GM23338 (cell line): ENCODE data around the gene ITGAL. TPM values are rescaled to one million over a fixed set of nuclear protein-coding genes. Genes with fewer than 3 reads are reported as not detected.

Source experiments
- ATAC-seq: fragments of 200-7000 bp; cut with Tn5 transposase; 3 replicates; pipeline ENCODE4 v1.9.1; 2020
- DNase-seq: peaks from one replicate; pipeline ENCODE4 v3.0.0-alpha.2; 2015; ENCODE audit warnings: low spot score
- H2AFZ ChIP-seq: fragments of 200-600 bp; sonication (generic); 2 replicates; pipeline ENCODE4 v1.8.0; 2016; ENCODE audit warnings: antibody characterized with exemption, mild to moderate bottlenecking, moderate library complexity
- H3F3A ChIP-seq: fragments of 200-600 bp; sonication (generic); replicated peaks from 2 replicates; pipeline ENCODE4 v1.8.0; 2017; ENCODE audit warnings: antibody characterized with exemption, mixed run types, low read depth
- H3K27ac ChIP-seq: fragments of 200-600 bp; sonication (generic); 2 replicates; pipeline ENCODE4 v1.6.1; 2016; ENCODE audit warnings: low read depth
- H3K27me3 ChIP-seq: fragments of 200-600 bp; sonication (generic); 2 replicates; pipeline ENCODE4 v1.8.0; 2016; ENCODE audit warnings: mild to moderate bottlenecking, mixed run types, moderate library complexity; ENCODE audit not compliant: insufficient read depth
- H3K36me3 ChIP-seq: fragments of 200-600 bp; sonication (generic); 2 replicates; pipeline ENCODE4 v1.8.0; 2016; ENCODE audit warnings: mild to moderate bottlenecking; ENCODE audit not compliant: insufficient read depth
- H3K4me1 ChIP-seq: fragments of 200-600 bp; sonication (generic); 2 replicates; pipeline ENCODE4 v1.8.0; 2016; ENCODE audit warnings: mild to moderate bottlenecking, moderate library complexity; ENCODE audit not compliant: insufficient read depth
- H3K4me2 ChIP-seq: fragments of 200-600 bp; sonication (generic); 2 replicates; pipeline ENCODE4 v1.7.1; 2017; ENCODE audit warnings: mixed run types
- H3K4me3 ChIP-seq: fragments of 200-600 bp; sonication (generic); 2 replicates; pipeline ENCODE4 v1.6.1; 2016; ENCODE audit warnings: mixed run types
- H3K79me2 ChIP-seq: fragments of 200-600 bp; sonication (generic); replicated peaks from 2 replicates; pipeline ENCODE4 v1.8.0; 2017; ENCODE audit warnings: mild to moderate bottlenecking; ENCODE audit not compliant: insufficient read depth
- H3K9me2 ChIP-seq: fragments of 200-600 bp; sonication (generic); 2 replicates; pipeline ENCODE4 v1.8.0; 2017; ENCODE audit not compliant: insufficient read depth
- H4K20me1 ChIP-seq: fragments of 200-600 bp; sonication (generic); replicated peaks from 2 replicates; pipeline ENCODE4 v1.8.0; 2017; ENCODE audit warnings: mild to moderate bottlenecking; ENCODE audit not compliant: insufficient read depth
- H3K27ac Mint-ChIP-seq: 2 replicates; pipeline ENCODE4 v1.8.0; 2020; ENCODE audit warnings: inconsistent platforms, mild to moderate bottlenecking, moderate library complexity, mixed read lengths
- H3K27me3 Mint-ChIP-seq: 3 replicates; pipeline ENCODE4 v1.8.0; 2022; ENCODE audit warnings: low read depth, mild to moderate bottlenecking, moderate library complexity, mixed read lengths, inconsistent platforms; ENCODE audit not compliant: insufficient read depth, poor library complexity
- H3K36me3 Mint-ChIP-seq: 3 replicates; pipeline ENCODE4 v1.8.0; 2021; ENCODE audit warnings: low read depth, mild to moderate bottlenecking, inconsistent platforms, moderate library complexity, mixed read lengths
- H3K4me1 Mint-ChIP-seq: 3 replicates; pipeline ENCODE4 v1.8.0; 2020; ENCODE audit warnings: mild to moderate bottlenecking, inconsistent platforms, mixed read lengths
- H3K4me3 Mint-ChIP-seq: 3 replicates; pipeline ENCODE4 v1.8.0; 2021; ENCODE audit warnings: moderate library complexity, mild to moderate bottlenecking, inconsistent platforms, mixed read lengths
- H3K9me3 Mint-ChIP-seq: 3 replicates; pipeline ENCODE4 v1.8.0; 2020; ENCODE audit warnings: moderate library complexity, mild to moderate bottlenecking, inconsistent platforms, mixed read lengths
- CREB1 ChIP-seq: fragments of 250-450 bp; sonication (Bioruptor Pico); IDR thresholded peaks from 2 replicates; pipeline ENCODE4 v1.5.0; 2020; ENCODE audit warnings: low read depth, mild to moderate bottlenecking, moderate library complexity
- CTCF ChIP-seq, 2 experiments: fragments of 200-600 bp in 1 of 2; sonication (generic) in 1 of 2; conservative IDR thresholded peaks; 2 replicates each; pipeline versions ENCODE4 v1.5.1 to v1.6.1; 2016 to 2017; ENCODE audit warnings: antibody characterized with exemption in 2 of 2, low read depth in 2 of 2, mild to moderate bottlenecking in 2 of 2, moderate library complexity in 1 of 2
- EZH2 ChIP-seq: fragments of 200-600 bp; sonication (generic); IDR thresholded peaks from one replicate; pipeline ENCODE4 v1.8.0; 2017; ENCODE audit warnings: antibody characterized with exemption, mild to moderate bottlenecking, low read depth; ENCODE audit not compliant: unreplicated experiment
- EZH2phosphoT487 ChIP-seq: fragments of 200-600 bp; sonication (generic); IDR thresholded peaks from one replicate; pipeline ENCODE4 v1.8.1; 2018; ENCODE audit warnings: antibody characterized with exemption; ENCODE audit not compliant: unreplicated experiment
- JUNB ChIP-seq: IDR thresholded peaks from one replicate; pipeline ENCODE4 v1.6.1; 2016; ENCODE audit warnings: antibody characterized with exemption; ENCODE audit not compliant: unreplicated experiment
- NANOG ChIP-seq: IDR thresholded peaks from 2 replicates; pipeline ENCODE4 v1.6.1; 2016; ENCODE audit warnings: antibody characterized with exemption, borderline replicate concordance
- POLR2AphosphoS5 ChIP-seq: IDR thresholded peaks from 2 replicates; pipeline ENCODE4 v1.6.1; 2016; ENCODE audit warnings: antibody characterized with exemption, low read depth
- STAT1 ChIP-seq: IDR thresholded peaks from one replicate; pipeline ENCODE4 v1.6.1; 2016; ENCODE audit warnings: antibody characterized with exemption; ENCODE audit not compliant: unreplicated experiment
- ZNF114 ChIP-seq: fragments of 250-450 bp; sonication (Bioruptor Pico); IDR thresholded peaks from 2 replicates; pipeline ENCODE4 v1.5.0; 2020; ENCODE audit warnings: mild to moderate bottlenecking, moderate library complexity
- ZNF331 ChIP-seq: fragments of 250-450 bp; sonication (Bioruptor Pico); IDR thresholded peaks from 2 replicates; pipeline ENCODE4 v1.5.0; 2020; ENCODE audit warnings: low read depth, mild to moderate bottlenecking, moderate library complexity
- polyA plus RNA-seq: library from polyadenylated mRNA; unstranded; fragments of >200 nt; fragmentation: Nextera tagmentation; extraction: Ambion mirVana; gene quantifications from 2 replicates; pipeline ENCODE4 v1.2.1, GENCODE V29; 2016
- total RNA-seq: library from RNA; depleted of rRNA; stranded (reverse); fragments of >200 nt; shearing (Covaris generic); gene quantifications from 2 replicates; pipeline ENCODE4 v1.2.3, GENCODE V29; 2014
- TF ChIP-seq, protein P1 (sequence below): IDR thresholded peaks from 2 replicates; pipeline ENCODE4 v1.6.1; 2016; ENCODE audit warnings: antibody characterized with exemption
- TF ChIP-seq, protein P2 (sequence below): fragments of 250-450 bp; sonication (Bioruptor Pico); IDR thresholded peaks from 2 replicates; pipeline ENCODE4 v1.5.0; 2020; ENCODE audit warnings: mild to moderate bottlenecking, moderate library complexity
- TF ChIP-seq, protein P3 (sequence below): IDR thresholded peaks from one replicate; pipeline ENCODE4 v1.6.1; 2018; ENCODE audit warnings: antibody characterized with exemption; ENCODE audit not compliant: unreplicated experiment

ITGAL gene
- total and polyA plus RNA-seq, 2 experiments from 2014 or later, result 0.05 to 0.07 TPM

GRCh38 chr16:30473231-30474073 is 910 bp downstream of the ITGAL start:
- ATAC-seq, result peak; percentile 24

More at GRCh38 chr16:30473231-30474073, 910 bp downstream of the ITGAL start:
- H3K4me3 ChIP-seq, result no peak overlapping the region
- no peak overlapping the region for H3K4me2 ChIP-seq
- Mint-ChIP-seq H3K4me1 (no peaks in the 10 kb centered on the region), H3K4me3 (no peak overlapping the region), H3K36me3 (no peaks in the 10 kb centered on the region), H3K9me3 (no peaks in the 10 kb centered on the region), H3K27me3 (peaks cover 3% of the 10 kb centered on the region), H3K27ac (no peak overlapping the region)
- H3K36me3 ChIP-seq, result no peaks in the 10 kb centered on the region
- peaks cover 13% of the 10 kb centered on the region; the same call in 1 of the 2 replicates for H3K27me3 ChIP-seq
- no peaks in the 10 kb centered on the region for H3K79me2 ChIP-seq
- no peak for TF ChIP-seq EZH2phosphoT487
- TF ChIP-seq JUNB, result no peak
- TF ChIP-seq ZNF331 (CRISPR knock-in tag), result no peak
- TF ChIP-seq POLR2AphosphoS5, result no peak
- no peak for TF ChIP-seq NANOG
- TF ChIP-seq, protein P1, sequence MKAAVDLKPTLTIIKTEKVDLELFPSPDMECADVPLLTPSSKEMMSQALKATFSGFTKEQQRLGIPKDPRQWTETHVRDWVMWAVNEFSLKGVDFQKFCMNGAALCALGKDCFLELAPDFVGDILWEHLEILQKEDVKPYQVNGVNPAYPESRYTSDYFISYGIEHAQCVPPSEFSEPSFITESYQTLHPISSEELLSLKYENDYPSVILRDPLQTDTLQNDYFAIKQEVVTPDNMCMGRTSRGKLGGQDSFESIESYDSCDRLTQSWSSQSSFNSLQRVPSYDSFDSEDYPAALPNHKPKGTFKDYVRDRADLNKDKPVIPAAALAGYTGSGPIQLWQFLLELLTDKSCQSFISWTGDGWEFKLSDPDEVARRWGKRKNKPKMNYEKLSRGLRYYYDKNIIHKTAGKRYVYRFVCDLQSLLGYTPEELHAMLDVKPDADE, result no peak
- TF ChIP-seq ZNF114, result no peak
- no peak for TF ChIP-seq CREB1
- TF ChIP-seq, protein P2, sequence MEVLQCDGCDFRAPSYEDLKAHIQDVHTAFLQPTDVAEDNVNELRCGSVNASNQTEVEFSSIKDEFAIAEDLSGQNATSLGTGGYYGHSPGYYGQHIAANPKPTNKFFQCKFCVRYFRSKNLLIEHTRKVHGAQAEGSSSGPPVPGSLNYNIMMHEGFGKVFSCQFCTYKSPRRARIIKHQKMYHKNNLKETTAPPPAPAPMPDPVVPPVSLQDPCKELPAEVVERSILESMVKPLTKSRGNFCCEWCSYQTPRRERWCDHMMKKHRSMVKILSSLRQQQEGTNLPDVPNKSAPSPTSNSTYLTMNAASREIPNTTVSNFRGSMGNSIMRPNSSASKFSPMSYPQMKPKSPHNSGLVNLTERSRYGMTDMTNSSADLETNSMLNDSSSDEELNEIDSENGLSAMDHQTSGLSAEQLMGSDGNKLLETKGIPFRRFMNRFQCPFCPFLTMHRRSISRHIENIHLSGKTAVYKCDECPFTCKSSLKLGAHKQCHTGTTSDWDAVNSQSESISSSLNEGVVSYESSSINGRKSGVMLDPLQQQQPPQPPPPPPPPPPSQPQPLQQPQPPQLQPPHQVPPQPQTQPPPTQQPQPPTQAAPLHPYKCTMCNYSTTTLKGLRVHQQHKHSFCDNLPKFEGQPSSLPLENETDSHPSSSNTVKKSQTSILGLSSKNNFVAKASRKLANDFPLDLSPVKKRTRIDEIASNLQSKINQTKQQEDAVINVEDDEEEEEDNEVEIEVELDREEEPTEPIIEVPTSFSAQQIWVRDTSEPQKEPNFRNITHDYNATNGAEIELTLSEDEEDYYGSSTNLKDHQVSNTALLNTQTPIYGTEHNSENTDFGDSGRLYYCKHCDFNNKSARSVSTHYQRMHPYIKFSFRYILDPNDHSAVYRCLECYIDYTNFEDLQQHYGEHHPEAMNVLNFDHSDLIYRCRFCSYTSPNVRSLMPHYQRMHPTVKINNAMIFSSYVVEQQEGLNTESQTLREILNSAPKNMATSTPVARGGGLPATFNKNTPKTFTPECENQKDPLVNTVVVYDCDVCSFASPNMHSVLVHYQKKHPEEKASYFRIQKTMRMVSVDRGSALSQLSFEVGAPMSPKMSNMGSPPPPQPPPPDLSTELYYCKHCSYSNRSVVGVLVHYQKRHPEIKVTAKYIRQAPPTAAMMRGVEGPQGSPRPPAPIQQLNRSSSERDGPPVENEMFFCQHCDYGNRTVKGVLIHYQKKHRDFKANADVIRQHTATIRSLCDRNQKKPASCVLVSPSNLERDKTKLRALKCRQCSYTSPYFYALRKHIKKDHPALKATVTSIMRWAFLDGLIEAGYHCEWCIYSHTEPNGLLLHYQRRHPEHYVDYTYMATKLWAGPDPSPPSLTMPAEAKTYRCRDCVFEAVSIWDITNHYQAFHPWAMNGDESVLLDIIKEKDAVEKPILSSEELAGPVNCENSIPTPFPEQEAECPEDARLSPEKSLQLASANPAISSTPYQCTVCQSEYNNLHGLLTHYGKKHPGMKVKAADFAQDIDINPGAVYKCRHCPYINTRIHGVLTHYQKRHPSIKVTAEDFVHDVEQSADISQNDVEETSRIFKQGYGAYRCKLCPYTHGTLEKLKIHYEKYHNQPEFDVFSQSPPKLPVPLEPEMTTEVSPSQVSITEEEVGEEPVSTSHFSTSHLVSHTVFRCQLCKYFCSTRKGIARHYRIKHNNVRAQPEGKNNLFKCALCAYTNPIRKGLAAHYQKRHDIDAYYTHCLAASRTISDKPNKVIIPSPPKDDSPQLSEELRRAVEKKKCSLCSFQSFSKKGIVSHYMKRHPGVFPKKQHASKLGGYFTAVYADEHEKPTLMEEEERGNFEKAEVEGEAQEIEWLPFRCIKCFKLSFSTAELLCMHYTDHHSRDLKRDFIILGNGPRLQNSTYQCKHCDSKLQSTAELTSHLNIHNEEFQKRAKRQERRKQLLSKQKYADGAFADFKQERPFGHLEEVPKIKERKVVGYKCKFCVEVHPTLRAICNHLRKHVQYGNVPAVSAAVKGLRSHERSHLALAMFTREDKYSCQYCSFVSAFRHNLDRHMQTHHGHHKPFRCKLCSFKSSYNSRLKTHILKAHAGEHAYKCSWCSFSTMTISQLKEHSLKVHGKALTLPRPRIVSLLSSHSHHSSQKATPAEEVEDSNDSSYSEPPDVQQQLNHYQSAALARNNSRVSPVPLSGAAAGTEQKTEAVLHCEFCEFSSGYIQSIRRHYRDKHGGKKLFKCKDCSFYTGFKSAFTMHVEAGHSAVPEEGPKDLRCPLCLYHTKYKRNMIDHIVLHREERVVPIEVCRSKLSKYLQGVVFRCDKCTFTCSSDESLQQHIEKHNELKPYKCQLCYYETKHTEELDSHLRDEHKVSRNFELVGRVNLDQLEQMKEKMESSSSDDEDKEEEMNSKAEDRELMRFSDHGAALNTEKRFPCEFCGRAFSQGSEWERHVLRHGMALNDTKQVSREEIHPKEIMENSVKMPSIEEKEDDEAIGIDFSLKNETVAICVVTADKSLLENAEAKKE (CRISPR knock-in tag), result no peak
- TF ChIP-seq, protein P3, sequence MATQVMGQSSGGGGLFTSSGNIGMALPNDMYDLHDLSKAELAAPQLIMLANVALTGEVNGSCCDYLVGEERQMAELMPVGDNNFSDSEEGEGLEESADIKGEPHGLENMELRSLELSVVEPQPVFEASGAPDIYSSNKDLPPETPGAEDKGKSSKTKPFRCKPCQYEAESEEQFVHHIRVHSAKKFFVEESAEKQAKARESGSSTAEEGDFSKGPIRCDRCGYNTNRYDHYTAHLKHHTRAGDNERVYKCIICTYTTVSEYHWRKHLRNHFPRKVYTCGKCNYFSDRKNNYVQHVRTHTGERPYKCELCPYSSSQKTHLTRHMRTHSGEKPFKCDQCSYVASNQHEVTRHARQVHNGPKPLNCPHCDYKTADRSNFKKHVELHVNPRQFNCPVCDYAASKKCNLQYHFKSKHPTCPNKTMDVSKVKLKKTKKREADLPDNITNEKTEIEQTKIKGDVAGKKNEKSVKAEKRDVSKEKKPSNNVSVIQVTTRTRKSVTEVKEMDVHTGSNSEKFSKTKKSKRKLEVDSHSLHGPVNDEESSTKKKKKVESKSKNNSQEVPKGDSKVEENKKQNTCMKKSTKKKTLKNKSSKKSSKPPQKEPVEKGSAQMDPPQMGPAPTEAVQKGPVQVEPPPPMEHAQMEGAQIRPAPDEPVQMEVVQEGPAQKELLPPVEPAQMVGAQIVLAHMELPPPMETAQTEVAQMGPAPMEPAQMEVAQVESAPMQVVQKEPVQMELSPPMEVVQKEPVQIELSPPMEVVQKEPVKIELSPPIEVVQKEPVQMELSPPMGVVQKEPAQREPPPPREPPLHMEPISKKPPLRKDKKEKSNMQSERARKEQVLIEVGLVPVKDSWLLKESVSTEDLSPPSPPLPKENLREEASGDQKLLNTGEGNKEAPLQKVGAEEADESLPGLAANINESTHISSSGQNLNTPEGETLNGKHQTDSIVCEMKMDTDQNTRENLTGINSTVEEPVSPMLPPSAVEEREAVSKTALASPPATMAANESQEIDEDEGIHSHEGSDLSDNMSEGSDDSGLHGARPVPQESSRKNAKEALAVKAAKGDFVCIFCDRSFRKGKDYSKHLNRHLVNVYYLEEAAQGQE, result no peak
- no peak for TF ChIP-seq STAT1
- no peak for TF ChIP-seq CTCF (conservative IDR thresholded peaks at IDR 0.05; ENCODE audit: low read depth in 2 of 2)
- TF ChIP-seq EZH2, result no peak
- H3F3A ChIP-seq, result 0 out of 2 replicates have a peak, but pooled peaks cover 3% of the 10 kb centered on the region
- H3K4me1 ChIP-seq, result no peaks in the 10 kb centered on the region; the same call in 1 of the 2 replicates
- no peaks in the 10 kb centered on the region for H4K20me1 ChIP-seq
- no peaks in the 10 kb centered on the region for H3K9me2 ChIP-seq
- peak overlapping the region; percentile 72 for H2AFZ ChIP-seq
- no peak overlapping the region for H3K27ac ChIP-seq
- DNase-seq, result no peak
